Glomerular endothelial cell (primary cell): ENCODE results near the gene TRMT6. TPM values are rescaled to one million over a fixed set of nuclear protein-coding genes. Genes with fewer than 3 reads are reported as not detected.
A peak's percentile ranks its signal among the peaks of the same experiment; 100 is the strongest.

Source experiments
- DNase-seq: peaks from one replicate; pipeline ENCODE4 v3.0.0-alpha.2; 2011; ENCODE audit warnings: low read depth, low spot score; ENCODE audit errors: extremely low read depth
- total RNA-seq: library from RNA; depleted of rRNA; stranded (reverse); fragments of >200 nt; gene quantifications from 2 replicates; pipeline ENCODE4 v1.2.3, GENCODE V29; 2015

TRMT6 gene, protein sequence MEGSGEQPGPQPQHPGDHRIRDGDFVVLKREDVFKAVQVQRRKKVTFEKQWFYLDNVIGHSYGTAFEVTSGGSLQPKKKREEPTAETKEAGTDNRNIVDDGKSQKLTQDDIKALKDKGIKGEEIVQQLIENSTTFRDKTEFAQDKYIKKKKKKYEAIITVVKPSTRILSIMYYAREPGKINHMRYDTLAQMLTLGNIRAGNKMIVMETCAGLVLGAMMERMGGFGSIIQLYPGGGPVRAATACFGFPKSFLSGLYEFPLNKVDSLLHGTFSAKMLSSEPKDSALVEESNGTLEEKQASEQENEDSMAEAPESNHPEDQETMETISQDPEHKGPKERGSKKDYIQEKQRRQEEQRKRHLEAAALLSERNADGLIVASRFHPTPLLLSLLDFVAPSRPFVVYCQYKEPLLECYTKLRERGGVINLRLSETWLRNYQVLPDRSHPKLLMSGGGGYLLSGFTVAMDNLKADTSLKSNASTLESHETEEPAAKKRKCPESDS
- total RNA-seq: 6.1 and 8.0 TPM in 2 replicates

DNA sequence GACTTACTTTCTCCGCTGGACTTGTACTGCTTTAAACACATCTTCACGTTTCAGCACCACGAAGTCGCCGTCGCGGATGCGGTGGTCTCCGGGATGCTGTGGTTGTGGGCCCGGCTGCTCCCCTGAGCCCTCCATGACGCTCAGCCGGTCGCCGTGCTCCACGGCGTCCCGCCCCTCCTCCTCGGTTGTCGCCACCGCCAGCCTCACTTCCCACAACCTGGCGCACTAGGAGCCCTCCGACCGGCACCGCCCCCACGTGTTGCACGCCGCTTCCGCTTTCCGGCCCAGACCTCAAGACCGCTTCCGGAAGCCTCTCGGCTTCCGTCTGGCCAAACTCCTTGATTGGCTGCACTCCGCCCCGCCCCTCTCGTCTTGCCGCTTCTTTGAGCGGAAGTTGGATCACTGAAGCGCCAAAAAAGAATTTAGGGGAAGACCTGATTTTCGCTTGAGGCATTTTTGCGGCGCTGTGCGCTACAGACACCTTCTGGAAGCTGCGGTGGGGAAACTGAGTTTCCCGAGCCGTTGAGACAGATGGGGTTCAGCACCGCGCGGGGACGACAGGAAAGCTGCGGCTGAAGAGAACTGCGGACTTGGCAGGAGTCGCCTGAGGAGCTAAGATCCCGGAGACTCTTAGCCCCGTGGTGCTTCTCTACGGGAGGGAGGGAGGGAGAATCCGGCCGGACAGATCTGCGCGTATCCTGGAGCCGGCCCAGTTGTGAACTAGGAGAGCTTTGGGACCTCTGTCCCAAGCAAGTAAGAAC lies at the start of gene TRMT6, which contains the start of gene MCM8:
Gene TRMT6 (minus strand): TSS at position 263 of the 761 bp plus-strand sequence. CDS start 128 bp downstream, at position 135.
Gene MCM8 (plus strand): TSS at position 382 of the 761 bp plus-strand sequence. CDS start 1,364 bp downstream, outside the sequence.
- DNase-seq: peak; percentile 75

DNA sequence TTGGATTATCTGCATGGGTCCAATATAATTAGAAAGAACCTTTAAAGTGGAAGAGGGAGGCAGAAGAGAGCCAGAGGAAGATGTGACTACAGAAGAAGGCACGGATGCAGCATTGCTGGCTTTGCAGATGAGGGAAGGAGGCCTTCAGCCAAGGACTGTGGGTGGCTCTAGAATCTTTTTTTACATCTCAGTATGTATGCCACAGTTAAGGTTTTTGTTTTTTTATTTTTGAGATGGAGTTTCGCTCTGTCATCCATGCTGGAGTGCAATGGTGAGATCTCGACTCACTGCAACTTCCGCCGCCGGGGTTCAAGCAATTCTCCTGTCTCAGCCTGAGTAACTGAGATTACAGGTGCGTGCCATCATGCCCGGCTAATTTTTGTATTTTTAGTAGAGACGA lies 49.5 kb upstream of the TRMT6 start:
- DNase-seq: no peak

DNA sequence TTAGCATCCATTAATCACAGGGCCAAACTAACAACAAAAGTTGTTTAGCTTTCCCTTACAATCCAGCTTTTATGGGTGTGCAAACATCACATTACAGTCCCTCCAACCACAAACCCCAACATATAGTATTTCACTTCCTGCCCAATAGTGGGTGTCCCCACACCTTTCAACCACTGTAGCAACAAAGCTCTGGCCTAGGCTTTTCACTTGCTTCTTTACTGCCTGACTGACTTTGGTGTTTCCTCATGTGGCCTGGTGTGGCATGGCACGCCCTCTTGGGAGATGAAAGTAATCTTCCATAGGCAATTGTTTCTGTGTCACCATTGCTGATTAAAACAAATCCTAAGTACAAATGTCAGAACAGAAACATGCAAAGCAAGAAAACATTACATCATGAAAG lies 46.4 kb upstream of the TRMT6 start:
- DNase-seq: no peak

DNA sequence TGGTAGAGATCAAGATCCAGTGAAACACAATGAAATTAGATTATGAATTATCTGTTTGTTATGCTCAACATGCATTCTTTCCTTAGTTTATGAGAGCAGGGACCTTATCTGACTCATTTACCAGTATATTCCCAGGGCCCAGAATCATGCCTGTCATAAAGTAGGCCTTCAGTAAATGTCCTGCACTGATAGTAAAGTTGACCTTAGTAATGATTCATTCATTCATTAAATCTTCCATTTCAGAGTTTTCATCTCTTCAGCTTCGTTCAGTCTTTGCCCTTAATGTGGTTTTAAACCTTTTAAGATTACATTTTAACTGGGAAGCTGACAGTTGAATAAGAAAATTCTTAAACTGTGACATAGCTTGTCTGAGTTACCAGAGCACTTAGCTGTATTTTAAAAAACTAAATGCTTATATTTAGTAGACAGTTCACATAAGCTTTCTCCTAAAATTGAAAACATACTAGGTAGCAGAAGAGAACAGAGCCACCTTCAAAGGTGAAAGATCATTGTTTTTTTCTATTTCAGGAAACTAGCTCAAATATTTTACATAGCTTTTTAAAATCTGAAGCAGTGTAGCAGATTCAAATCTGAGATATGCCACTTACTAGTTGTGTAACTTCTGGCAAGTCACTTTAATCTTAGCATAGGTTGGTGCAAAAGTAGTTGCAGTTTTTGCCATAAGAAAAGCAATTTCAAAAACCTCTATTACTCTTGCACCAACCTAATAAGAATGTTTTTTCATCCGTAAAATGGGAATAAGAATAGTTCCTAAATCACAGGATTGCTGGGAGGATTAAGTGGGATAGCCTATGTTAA lies 41.5 kb upstream of the TRMT6 start:
- DNase-seq: no peak

DNA sequence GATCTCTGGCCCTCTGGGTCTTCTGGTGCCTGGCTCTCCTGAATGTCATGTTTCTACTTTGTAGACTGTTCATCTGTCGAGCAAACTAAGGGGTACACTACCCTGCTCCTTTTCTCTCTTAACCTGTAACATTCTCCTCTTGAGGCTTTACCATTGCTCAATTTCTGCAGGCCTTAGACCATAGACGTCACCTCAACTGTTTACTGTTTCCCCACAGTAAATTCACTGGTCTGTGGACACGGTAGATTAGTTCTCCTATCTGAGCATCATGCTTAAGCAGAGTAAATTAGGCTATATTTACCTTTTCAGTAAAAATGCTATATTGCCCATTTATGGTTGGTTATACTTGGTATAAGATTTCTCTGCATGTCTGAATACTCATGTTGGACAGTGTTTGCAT lies 40.6 kb upstream of the TRMT6 start:
- DNase-seq: no peak

DNA sequence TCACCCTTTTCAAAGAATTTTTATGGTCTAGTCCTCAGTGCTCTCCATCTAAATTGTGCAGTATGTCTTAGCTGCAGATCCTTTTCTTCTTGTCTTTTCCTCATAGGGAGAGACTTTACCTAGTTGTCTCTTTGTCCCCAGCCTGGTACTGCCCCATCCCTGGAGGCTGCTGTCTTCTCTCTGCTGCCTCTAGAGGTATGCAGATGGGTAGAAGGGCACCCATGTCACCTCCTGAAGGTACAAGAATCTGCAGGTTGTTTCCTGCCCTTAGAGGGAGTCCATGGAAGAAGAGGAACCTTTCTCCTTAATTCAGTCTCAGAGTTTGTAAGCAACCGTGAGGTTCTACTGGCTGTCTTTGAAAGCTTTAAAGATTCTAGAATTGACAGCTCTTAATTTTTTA lies 39.2 kb upstream of the TRMT6 start:
- DNase-seq: no peak

DNA sequence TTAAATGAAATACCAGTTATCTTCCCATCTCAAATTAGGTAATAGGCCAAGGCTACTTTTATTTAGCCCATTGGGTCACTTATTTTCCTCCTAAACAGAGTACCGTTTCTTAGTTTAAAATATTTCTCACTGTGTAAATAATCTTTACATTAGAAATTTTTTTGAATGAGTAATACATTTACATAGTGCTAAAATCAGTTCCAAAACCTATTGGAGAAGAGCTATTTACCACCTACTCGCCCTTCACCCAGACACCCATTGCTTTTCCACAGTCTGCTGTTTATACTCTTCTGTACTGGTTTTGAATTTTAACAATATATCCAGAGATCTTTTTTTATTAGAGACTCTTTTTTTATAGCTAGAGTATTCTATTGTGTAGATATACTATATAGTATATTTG lies 37.0 kb upstream of the TRMT6 start:
- DNase-seq: no peak

DNA sequence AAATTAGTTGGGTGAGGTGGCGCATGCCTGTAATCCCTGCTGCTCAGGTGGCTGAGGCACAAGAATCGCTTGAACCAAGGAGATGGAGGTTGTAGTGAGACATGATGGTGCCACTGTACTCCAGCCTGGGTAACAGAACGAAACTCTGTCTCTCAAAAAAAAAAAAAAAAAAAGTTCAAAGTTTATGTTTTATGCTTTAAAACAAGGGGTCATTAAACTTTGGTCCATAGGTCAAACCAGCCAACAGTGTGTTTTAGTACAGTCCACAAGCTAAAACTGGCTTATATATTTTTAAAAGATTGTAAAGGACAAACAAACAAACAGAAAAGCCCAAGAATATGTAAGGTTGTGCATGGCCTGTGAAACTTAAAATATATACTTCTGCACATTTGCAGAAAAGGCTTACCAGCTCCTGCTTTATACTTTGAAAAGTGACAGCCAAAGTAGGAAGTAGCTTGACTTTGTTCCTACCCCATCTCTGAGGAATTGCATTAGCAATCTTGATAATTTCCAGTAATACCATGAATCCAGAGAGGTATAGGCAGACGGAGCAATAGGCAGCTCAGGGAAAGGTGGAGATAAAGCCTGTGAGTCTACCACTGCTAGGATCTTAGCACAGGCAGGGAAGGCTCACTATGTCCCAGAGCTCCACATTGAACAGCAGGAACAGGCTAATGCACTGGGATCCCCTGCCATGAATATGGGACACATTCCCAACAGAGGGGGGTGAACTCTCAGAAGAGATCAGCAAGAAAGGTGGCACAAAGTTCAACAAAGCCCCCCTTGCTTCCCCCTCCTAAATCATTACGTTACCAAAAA lies 30.6 kb upstream of the TRMT6 start:
- no peak for DNase-seq

DNA sequence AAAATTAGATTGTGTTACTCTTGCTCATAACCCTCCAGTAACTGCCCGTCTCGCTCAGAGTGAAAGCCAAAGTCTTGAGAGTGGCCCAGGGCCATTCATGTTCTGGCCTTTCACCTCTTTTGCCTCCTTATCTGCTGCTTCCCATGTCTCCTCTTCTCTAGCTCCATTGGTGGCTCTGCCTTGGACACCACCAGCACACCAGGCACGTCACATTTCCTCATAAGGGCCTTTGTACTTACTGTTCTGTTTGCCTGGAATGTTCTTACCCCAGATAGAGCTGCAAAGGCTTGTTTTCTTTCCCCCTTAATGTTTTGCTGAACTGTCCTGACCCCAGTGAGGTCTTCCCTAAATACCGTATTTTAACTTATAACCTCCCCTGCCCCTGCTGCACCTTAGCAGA lies 29.5 kb upstream of the TRMT6 start:
- no peak for DNase-seq

DNA sequence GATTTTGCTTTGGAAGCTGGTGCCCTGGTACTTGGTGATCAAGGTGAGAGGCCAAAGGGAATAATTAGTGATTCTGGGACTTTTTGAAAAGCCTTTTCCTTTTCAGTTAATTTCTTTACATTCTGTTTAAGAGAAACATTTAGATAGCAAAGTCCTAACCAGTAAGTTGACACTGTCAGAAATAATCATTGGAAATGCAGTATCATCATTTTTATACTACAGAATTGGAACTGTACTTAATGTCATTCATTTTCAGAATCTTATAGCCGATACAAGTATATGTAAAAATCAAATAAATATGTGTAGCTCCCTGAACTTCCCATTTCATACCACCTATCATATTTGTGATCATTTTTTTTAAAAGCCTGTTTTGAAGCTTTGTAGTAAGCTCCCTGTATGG lies 27.6 kb upstream of the TRMT6 start:
- no peak for DNase-seq

DNA sequence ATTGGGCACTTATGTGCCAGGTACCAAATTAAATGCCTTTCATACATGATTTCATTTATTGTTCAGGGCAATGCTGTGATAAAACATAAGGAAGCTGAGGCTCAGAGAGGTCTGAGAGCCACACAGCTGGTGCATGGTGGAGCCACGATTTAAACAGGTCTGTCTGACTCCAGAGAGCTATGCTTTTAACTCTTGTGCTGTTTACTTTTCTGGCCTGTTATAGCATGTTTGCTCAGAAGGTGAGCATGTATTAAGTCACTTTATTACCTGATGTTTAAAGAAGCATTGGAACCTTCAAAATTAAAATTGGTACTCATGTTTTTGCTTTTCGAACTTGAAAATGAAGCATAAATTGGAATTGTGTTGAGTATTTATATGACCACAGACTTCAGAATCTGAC lies 26.9 kb upstream of the TRMT6 start:
- DNase-seq: no peak

DNA sequence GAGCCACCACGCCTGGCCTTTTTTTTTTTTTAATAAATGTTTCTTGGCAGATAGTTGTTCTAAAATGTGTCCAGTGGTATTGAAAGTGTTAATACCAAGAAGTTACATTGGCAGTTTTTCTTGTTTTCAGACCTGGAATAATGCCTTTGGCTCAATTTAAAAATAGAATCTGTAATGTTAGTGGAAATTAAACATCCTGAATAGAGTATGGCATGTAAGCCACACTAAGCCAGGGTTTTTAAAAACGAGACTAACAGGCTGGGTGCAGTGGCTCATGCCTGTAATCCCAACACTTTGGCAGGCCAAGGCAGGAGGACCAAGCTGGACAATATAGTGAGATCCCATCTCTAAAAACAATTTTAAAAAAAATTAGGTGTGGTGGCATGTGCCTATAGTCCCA lies 25.4 kb upstream of the TRMT6 start:
- DNase-seq: no peak

DNA sequence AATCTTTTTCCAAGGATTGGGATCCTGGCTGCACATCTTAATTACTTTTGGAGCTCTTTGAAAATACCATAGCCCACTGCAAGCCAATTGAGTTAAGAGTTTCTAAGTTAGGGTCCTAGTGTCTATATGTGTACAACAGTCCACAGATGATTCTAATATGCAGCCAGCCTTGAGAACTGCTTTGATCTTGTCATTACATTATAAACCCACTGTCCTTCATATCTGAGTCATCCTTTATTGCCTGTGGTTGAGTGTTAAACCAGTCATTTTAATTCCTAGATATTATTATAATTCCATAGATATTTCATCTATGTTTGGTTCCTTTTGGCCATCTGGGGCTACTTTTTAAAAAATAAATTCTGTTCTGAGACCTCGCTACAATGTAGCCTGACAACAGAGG lies 24.2 kb upstream of the TRMT6 start:
- no peak for DNase-seq

DNA sequence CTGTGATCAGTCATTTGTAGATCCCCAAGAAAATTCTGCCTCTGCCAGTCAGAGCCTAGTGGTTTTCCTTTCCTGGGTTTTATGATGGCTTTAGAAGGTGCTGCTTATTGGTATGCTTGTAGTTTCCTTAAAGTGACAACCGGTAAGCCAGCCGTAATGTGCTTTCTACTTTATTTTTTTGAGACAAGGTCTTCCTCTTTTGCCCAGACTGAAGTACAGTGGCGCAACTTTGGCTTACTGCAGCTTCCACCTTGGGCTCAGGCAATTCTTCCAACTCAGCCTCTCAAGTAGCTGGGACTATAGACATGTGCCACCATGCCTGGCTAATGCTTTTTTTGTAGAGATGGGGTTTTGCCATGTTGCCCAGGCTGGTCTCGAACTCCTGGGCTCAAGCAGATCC lies 23.6 kb upstream of the TRMT6 start:
- no peak for DNase-seq

DNA sequence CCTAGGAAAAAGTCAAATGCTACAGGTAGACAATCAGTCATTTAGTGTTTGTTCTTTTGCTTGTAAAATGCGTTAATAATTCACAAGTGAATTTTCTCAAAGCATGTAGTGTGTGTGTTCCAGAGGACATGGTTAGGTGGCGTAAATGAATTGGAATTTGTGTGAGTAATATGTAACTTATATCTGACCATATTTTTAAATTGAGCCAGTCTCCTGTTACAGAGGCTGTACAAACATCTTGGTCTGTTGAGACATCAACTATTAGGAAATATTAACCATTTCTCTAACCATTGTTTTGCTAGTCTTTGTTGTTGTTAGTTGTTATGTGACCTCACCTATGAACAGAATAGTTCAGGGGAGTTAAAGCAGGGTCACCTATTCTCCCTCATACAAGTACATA lies 22.8 kb upstream of the TRMT6 start:
- DNase-seq: no peak

DNA sequence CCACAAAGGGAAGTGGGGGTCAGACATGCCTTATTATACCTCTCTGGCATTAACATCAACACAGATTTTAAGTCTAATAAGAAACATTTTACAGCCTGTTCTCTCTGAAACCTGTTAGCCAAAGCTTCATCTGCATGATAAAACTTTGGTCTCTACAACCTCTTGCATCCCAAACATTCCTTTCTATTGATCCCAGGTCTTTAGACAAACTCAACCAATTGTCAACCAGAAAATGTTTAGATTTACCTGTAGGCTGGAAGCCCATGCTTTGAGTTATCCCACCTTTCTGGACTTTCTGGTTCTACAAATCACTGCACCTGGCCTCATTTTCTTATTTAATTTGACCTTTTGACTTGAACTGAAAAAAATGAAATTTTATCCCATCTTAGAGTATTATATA lies 20.9 kb upstream of the TRMT6 start:
- DNase-seq: no peak

DNA sequence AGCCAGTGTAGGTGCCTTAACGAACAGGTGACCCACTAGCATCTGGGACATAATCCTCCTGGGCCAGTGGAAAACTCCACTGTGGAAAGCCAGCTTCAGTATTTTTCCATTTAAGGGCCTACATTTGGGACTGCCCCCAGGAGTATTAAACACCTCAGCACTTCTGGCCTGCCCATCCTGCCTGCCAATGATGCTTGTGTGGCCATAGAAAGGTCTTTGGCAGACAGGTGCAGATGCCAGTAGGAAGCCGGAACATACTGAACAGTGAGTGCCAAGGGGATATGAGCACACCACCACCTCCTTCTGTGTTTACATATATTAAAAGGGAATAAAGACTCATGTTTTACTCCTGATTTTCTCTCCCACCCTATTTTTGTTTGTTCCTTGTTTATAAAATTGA lies 20.0 kb upstream of the TRMT6 start:
- DNase-seq: no peak

DNA sequence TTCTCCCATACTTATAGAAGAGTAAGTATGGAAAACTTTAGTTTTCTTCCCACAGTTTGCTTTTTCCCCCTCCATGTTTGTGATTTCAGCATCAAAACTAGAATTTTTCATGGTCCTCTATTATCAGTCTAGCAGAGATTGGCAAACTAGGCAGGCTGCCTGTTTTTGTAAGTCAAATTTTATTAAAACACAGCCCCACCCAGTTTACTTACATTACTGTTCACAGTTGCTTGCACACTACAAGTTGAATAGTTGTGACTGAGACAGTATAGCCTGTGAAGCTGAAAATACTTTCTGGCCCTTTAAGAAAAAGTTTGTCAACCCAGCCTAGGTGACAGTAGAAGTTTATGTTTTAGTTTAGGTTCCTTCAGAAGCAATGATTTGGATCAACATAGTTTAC lies 19.6 kb upstream of the TRMT6 start:
- DNase-seq: no peak

DNA sequence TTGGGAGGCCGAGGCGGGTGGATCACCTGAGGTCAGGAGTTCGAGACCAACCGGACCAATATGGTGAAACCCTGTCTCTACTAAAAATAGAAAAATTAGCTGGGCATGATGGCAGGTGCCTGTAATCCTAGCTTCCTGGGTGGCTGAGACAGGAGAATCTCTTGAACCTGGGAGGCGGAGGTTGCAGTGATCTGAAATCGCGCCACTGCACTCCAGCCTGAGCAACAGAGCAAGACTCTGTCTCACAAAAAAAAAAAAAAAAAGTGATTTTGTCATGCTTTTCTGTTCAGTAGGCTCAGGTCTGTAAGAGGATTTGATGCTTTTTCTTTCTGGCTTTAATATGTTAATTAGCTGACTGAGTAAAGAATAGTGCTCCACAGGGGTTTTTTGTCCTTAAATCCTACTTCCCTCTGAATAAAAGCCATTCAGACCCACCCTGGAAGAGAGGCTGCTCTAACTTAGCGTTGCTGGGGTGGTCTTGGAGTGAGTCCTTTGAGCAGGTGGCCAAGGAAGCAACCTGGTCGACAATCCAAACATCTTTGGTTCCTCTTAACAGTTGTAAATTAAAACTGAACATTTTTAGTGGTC lies 19.1 kb upstream of the TRMT6 start:
- DNase-seq: no peak

DNA sequence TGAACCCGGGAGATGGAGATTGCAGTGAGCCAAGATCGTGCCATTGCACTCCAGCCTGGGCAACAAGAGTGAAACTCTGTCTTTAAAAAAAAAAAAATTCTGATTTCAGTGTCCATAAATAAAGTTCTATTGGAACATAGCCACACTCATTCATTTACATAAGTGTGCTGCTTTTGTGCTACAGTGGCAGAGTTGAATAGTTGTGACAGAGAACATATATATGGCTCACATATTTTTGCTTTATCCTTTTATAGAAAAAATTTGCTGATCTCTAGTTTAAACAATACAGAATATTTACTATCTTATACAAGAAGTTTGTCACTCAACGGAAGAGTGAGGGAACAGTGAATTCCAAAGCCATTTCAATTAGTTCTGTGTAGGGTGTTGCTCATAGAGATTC lies 18.1 kb upstream of the TRMT6 start:
- no peak for DNase-seq
